ENCODE data around the gene POLR1G. TPM values are rescaled to one million over a fixed set of nuclear protein-coding genes. Genes with fewer than 3 reads are reported as not detected.

The POLR1G gene
- total and polyA plus RNA-seq, 9 of the 15 experiments (the other 6 are each of a cell fraction or from before 2014, with no cell fraction given): 3.0 to 50.1 (median 27.4) TPM

- TF ChIP-seq ZMIZ1 (IDR thresholded peaks at IDR 0.05; ENCODE audit: low read depth in 2 of 2, low read length in 2 of 2): no peak
- TF ChIP-seq CHD1 (IDR thresholded peaks at IDR 0.05; ENCODE audit: low read length): no peak
- peak; percentile 79 for TF ChIP-seq NFIC (IDR thresholded peaks at IDR 0.05)
- 0 out of 2 replicates have a peak, but pooled peaks have one; percentile 16 for TF ChIP-seq POLR2AphosphoS5 (IDR thresholded peaks at IDR 0.05; ENCODE audit: control insufficient read depth, insufficient read depth, low read depth, low read length)
- TF ChIP-seq MAFG (tag; conservative IDR thresholded peaks at IDR 0.05): peak; percentile 36; the same call in 1 of the 2 replicates
- no peak for TF ChIP-seq PHTF2 (CRISPR knock-in tag; IDR thresholded peaks at IDR 0.05)
- TF ChIP-seq IFI16 (CRISPR knock-in tag; IDR thresholded peaks at IDR 0.05): no peak
- TF ChIP-seq FOXP4 (CRISPR knock-in tag; IDR thresholded peaks at IDR 0.05; ENCODE audit: borderline replicate concordance): 0 out of 2 replicates have a peak, but pooled peaks have one; percentile 57
- no peak for TF ChIP-seq SFPQ (IDR thresholded peaks at IDR 0.05; ENCODE audit: low read depth, low read length)
- TF ChIP-seq XRCC5 (IDR thresholded peaks at IDR 0.05; ENCODE audit: low read depth, low read length): no peak
- peak; percentile 12; the same call in 1 of the 2 replicates for TF ChIP-seq SOX6 (IDR thresholded peaks at IDR 0.05)
- peak; percentile 78 for TF ChIP-seq RBFOX2 (IDR thresholded peaks at IDR 0.05; ENCODE audit: low read depth, low read length)
- TF ChIP-seq YY1 (IDR thresholded peaks at IDR 0.05; ENCODE audit: borderline replicate concordance in 1 of 3, control insufficient read depth in 1 of 3, extremely low read depth in 1 of 3, insufficient read depth in 3 of 3, insufficient read length in 1 of 3, insufficient replicate concordance in 2 of 3, low read depth in 1 of 3, low read length in 2 of 3): no peak
- 0 out of 2 replicates have a peak, but pooled peaks have one; percentile 24 for TF ChIP-seq ZNF586 (CRISPR knock-in tag; conservative IDR thresholded peaks at IDR 0.05)
- TF ChIP-seq MAZ (CRISPR knock-in tag; conservative IDR thresholded peaks at IDR 0.05 in 1 of 2, IDR thresholded peaks at IDR 0.05 in 1 of 2): peak; percentile 83 to 88; a peak in 3 of 4 replicates
- no peak for TF ChIP-seq ETV5 (CRISPR knock-in tag; IDR thresholded peaks at IDR 0.05; ENCODE audit: low read depth)
Measured at GRCh38 chr19:45455707-45456499, 49.5 kb downstream of the POLR1G start (continued).

Data from K562 (cell line).